GM06990 (cell line): ENCODE data around the gene SLF1.
"Not testable (repeated sequence)": the region's sequence is repeated elsewhere in the genome, so short reads cannot be mapped to it uniquely, and the experiment has no call there.

Source experiments
- DNase-seq: peaks from one replicate; pipeline ENCODE4 v3.0.0-alpha.2; 2011; ENCODE audit not compliant: insufficient read length; ENCODE audit errors: extremely low read depth
- H3K27me3 ChIP-seq: replicated peaks from 2 replicates; pipeline ENCODE4 v1.6.0; 2011; ENCODE audit warnings: low read length; ENCODE audit not compliant: control insufficient read depth, insufficient read depth
- H3K36me3 ChIP-seq: 2 replicates; pipeline ENCODE4 v1.5.1; 2011; ENCODE audit warnings: low read length; ENCODE audit not compliant: control insufficient read depth, insufficient read depth
- H3K4me3 ChIP-seq: replicated peaks from 2 replicates; pipeline ENCODE4 v1.5.1; 2011; ENCODE audit warnings: low read depth, mild to moderate bottlenecking, control low read depth, low read length
- CTCF ChIP-seq: IDR thresholded peaks from 2 replicates; pipeline ENCODE4 v1.5.1; 2011; ENCODE audit warnings: low read length, control low read depth, mild to moderate bottlenecking, inconsistent platforms; ENCODE audit not compliant: insufficient read depth, poor library complexity, severe bottlenecking

The SLF1 gene

GRCh38 chr5:94618493-94619328, at the start of gene SLF1, which contains the start of gene KIAA0825:
TSS of gene SLF1 (plus strand) at chr5:94618669. CDS start at chr5:94628811, 10,142 bp downstream.
TSS of gene KIAA0825 (minus strand) at chr5:94618604. CDS start at chr5:94537126, 81,478 bp downstream.
- Histone ChIP-seq H3K27me3 (no peaks in the 10 kb centered on the region), H3K36me3 (no peaks in the 10 kb centered on the region), H3K4me3 (peak within 1 kb of the TSS; percentile 71)
- DNase-seq: peak; percentile 85
- TF ChIP-seq CTCF: no peak

- no peak for TF ChIP-seq CTCF
- Histone ChIP-seq H3K4me3 (no peak overlapping the region), H3K27me3 (no peaks in the 10 kb centered on the region), H3K36me3 (no peaks in the 10 kb centered on the region)
- no peak for DNase-seq
Measured at GRCh38 chr5:94571415-94571814, 47.1 kb upstream of the SLF1 start.

DNA sequence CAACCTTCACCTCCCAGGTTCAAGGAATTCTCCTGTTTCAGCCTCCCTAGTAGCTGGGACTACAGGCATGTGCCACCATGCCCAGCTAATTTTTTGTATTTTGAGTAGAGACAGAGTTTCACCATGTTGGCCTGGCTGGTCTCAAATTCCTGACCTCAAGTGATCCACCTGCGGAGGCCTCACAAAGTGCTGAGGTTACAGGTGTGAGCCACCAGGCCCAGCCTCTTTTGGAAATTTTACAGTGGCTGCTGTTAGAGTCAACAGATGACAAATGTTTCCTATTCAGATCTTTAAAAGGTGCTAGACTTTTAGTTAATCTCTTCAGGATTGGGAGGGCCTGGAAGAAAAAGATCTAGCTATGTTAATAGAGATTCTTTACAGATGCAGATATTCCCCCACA, 45.1 kb upstream of the SLF1 start:
- DNase-seq, H3K27me3 ChIP-seq, H3K36me3 ChIP-seq, H3K4me3 ChIP-seq: not testable (repeated sequence)

- Histone ChIP-seq H3K27me3 (no peaks in the 10 kb centered on the region), H3K4me3 (no peak overlapping the region), H3K36me3 (no peaks in the 10 kb centered on the region)
- DNase-seq: no peak
- TF ChIP-seq CTCF: no peak
Measured at GRCh38 chr5:94575196-94575595, 43.3 kb upstream of the SLF1 start.

- H3K4me3 ChIP-seq: no peak overlapping the region
Measured at GRCh38 chr5:94577466-94578245, 40.8 kb upstream of the SLF1 start.

More at GRCh38 chr5:94577466-94578245, 40.8 kb upstream of the SLF1 start:
- H3K36me3 ChIP-seq: no peaks in the 10 kb centered on the region
- H3K27me3 ChIP-seq: no peaks in the 10 kb centered on the region
- TF ChIP-seq CTCF: no peak
- peak; percentile 24 for DNase-seq
